Activated T-helper 9 cell treated with anti-CD3 and anti-CD28 coated beads, Interleukin-2, amount 50 U/mL, for 16 hours (primary cell): Measurements from ENCODE around the gene ADGRG7.

Experiments
- DNase-seq: peaks from one replicate; pipeline ENCODE4 v3.0.0-alpha.2; 2020; ENCODE audit warnings: low read depth

The ADGRG7 gene

GRCh38 chr3:100602506-100603444, 6.6 kb upstream of the ADGRG7 start:
- no peak for DNase-seq

DNA sequence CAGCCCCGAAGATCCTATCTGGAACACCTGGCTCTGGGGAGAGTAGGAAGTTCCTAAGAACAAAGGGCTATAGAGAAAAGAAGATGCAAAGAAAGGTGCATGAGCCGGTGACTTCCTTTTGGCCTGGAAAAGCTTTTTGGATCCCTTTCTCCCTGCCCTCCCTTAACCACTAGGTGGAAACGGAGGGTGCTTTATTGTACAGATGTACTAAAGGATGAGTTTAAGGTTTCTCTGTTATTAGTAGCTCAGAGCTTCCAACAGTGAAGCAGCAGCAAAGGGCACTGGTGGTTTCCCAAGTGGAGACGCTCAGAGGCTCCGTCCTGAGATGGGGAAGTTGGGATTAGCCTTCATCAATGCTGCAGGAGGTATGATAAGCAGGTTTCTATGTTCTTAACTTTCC, 5.9 kb upstream of the ADGRG7 start:
- no peak for DNase-seq

GRCh38 chr3:100605358-100605757, 4.0 kb upstream of the ADGRG7 start:
- no peak for DNase-seq

DNA sequence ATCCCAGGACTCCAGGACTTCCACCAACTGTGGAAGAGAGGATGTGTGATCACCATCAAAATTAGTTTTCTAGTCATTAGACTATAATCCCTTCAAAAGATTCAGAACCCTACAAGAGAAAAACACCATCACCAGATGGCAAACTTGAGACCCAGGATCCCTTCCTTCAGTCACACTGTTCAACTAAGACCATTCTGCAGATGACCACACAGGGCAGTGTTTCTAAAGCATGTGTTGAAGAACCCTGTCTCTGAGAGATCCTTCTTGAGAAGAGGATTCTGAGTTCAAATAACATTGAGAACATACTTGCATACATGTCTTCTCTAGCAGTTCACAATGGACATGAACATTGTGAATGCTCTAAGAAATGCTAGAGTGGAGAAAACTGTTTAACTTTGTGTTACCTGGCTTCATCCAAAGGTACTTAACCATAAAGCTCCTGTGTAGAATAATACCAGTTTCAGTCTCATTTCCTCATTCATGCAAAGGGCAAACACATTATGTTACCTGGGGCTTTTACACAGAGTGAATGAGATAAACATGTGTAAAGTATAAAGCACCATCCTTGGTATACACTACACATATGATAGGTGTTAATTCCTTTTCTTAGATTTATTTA, 2.4 kb upstream of the ADGRG7 start:
- no peak for DNase-seq

GRCh38 chr3:100609963-100610362, 562 bp downstream of the ADGRG7 start:
- no peak for DNase-seq

GRCh38 chr3:100611221-100611620, 1.8 kb downstream of the ADGRG7 start:
- DNase-seq, result no peak

DNA sequence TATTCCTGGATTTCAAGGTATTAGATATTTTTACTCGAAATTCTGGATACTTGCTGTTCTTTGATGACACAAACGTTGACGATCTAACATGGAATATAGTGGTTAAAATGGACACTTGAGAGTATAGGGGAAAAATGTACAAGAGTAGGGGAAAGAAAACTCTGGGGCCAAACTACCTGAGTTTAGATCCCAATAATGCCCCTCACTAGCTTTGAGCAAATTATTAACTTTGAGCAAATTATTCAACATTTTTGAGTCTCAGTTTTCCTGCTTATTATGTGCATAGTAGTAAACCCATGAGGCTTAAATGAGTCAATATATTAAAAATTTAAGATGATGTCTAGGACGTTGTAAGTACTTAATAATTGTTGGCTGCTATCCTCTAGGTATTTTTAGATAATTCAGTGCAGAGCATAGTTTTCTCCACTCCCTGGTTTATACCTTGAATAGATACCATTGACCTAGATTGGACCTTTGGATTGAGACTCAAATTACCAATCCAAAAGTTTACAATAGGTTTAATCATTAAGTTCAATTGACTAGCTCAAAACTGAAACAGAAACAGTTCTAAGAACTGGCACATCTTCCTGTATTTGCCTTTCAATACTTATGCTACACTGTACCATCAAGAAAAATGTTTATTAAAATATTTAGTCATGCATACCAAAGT, 4.5 kb downstream of the ADGRG7 start:
- DNase-seq, result no peak

- no peak for DNase-seq
Observed at GRCh38 chr3:100614941-100615340, 5.5 kb downstream of the ADGRG7 start.

DNA sequence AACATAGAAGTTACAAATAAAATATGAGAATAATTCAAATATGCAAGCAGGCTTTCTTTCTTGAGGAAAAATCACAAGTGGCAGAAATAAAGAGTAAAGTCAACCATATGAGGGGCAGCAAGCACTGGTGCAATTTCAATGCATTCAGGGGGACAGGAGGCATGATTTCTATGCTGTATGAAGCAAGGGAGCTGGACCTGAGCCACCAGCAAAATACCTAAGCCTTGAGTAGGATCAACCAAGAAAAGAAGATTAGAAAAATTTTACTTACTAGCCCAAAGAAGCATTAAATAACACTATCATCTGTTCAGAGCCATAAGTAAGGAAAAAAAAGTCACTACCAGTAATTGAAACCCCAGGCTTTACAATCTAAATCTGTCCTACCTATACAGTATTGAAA, 6.3 kb downstream of the ADGRG7 start:
- DNase-seq, result no peak

GRCh38 chr3:100621251-100621650, 11.8 kb downstream of the ADGRG7 start:
- no peak for DNase-seq

GRCh38 chr3:100627491-100627890, 18.1 kb downstream of the ADGRG7 start:
- DNase-seq, result no peak

DNA sequence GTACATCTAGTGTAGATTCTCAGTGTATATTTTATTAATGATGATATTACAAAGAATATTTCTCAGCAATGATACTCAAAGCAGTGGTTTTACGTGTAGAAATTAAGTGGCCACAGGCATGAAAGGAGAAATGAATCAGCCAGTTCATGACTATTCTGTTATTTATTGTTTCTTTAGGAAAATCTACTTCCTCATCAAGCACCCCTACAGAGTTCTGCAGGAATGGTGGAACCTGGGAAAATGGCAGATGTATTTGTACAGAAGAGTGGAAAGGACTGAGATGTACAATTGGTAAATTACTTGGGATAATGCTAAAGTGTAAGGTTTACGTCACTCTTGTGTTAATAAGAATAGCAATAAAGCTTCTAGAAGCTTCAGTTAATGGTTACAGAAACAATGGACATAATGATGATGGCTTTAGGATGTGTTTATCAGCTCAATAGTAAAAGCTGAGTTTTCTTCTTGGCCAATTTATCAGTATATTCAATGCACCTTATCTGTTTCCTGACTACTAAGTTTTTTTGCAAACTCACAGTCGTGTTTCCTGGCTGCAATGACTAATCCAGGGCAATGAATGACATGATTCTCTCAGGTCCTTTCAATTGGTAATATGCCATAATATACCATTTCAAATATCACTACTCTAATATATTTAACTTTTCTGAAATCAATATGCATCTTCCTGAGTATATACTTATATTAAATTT, 20.2 kb downstream of the ADGRG7 start:
- DNase-seq, result no peak

DNA sequence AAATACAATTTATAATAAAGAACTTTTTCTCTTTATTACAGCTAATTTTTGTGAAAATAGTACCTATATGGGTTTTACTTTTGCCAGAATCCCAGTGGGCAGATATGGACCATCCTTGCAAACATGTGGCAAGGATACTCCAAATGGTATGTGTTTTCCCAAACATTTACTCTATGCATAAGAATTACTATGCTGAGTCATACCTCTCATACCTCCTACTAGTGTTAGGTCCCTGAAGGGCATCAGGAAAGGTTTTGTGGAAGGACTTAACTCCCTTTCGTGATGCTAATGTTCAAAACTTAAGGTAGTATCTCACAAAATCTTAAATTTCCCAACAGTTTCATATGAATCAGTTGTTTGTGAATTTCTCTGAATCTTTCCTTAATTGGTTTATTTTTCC, 21.3 kb downstream of the ADGRG7 start:
- DNase-seq, result no peak

- DNase-seq, result no peak
Observed at GRCh38 chr3:100631236-100631635, 21.8 kb downstream of the ADGRG7 start.

DNA sequence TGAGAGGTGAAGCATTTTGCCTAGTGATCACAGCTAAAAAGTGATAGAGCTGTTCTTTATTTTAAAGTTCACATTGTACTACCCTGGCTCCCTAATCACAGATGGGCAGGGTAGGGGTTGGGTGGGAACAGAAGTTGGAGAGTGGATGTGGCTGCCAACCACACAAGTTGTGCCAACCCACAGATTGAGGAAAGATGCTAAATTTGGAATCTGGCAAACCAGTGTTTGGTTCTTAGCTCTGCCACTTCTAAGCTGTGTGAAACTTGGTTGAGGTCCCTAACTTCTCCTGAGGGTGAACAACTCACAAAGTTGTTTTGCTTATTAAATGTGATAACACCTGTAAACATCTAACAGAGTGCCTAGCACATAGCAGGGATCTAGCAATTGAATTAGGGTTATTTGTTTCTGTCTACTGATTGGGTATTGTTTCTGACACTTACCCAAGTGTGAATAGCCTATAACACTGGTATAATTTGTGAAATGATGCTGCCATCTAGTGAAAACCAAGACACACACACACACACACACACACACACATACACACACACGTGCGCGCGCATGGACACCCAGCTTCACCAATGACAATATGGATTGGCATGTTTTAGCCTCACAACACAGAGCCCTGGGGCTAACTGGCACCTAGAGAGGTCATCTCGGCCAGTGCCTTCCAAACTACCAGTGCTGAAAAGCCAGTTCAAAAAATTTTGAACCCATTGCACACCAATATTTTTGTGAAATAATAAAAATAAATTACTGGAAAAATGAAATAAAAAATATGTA, 25.3 kb downstream of the ADGRG7 start:
- DNase-seq, result no peak

DNA sequence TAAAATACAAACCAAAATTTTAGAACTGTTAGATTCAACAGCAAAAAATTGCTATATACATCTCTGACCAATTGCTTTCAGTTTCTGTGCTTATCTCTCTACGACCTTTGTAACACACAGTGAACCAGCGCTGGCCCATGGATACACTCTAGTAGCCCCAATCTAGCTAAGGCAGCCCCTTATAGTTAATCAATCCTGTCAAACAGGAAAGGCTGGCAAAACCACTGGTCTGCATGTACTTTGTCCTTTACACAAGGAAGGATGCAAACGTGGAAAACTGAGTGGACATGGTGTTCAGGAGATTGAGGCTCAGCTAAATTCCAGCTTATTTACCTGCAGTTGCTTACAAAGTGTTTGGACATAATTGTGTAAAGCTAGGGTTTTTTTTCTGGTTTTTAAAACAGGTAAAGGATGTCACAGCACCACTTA, 25.9 kb downstream of the ADGRG7 start:
- no peak for DNase-seq

DNA sequence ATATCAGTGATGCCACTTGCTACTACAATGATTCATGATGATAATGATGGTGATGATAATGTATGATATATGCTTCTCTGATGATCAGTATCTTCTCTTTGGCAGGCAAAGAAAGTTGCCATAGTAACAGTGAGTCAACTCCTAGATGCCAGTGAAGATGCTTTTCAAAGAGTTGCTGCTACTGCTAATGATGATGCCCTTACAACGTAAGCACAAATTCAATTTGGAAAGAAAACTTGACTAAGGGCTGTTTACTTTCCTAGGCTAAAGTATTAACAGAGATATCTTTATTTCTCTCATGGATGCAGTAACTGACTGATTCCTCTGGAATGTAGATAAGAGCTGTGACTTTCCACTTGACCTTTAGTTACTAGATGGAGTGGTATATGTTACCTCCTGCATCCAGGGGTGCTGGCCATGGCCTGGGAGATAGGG, 27.8 kb downstream of the ADGRG7 start:
- no peak for DNase-seq

GRCh38 chr3:100640633-100641032, 31.2 kb downstream of the ADGRG7 start:
- DNase-seq, result no peak

- no peak for DNase-seq
Observed at GRCh38 chr3:100641471-100642032, 32.2 kb downstream of the ADGRG7 start.

DNA sequence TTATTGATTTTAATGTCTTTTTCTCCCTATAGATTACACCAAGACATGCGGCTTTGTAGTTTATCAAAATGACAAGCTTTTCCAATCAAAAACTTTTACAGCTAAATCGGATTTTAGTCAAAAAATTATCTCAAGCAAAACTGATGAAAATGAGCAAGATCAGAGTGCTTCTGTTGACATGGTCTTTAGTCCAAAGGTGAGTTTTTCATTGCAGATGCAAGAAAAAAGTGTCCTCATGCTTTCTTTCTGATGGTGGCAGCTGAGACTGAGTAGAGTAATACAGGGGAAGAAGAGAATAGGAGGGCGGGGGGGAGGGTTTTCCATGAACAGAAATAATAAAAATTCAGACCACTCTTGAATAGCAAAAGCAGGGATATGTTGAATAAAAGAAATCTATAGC, 36.5 kb downstream of the ADGRG7 start:
- DNase-seq, result no peak

- no peak for DNase-seq
Observed at GRCh38 chr3:100647171-100647570, 37.8 kb downstream of the ADGRG7 start.
